Astrocyte of the cerebellum (primary cell): Measurements from ENCODE around the gene KDELR3.

Experiments used
- DNase-seq: peaks from one replicate; pipeline ENCODE4 v3.0.0-alpha.2; 2011; ENCODE audit warnings: low read depth
- H3K4me3 ChIP-seq: 2 replicates; pipeline ENCODE4 v1.5.1; 2011; ENCODE audit warnings: mild to moderate bottlenecking, low read depth, low read length, moderate library complexity
- CTCF ChIP-seq: IDR thresholded peaks from 2 replicates; pipeline ENCODE4 v1.5.1; 2012; ENCODE audit warnings: low read length, low read depth, moderate library complexity, mild to moderate bottlenecking; ENCODE audit errors: missing control alignments
- in situ Hi-C: cut with HindIII; loops from 2 replicates; pipeline ENCODE4 v1.10.0; 2017; ENCODE audit warnings: low sequenced_read_pairs

KDELR3 gene

GRCh38 chr22:38444783-38445182 is 23.1 kb upstream of the KDELR3 start:
- TF ChIP-seq CTCF: no peak
- in situ Hi-C loops: no loop called here
- no peak for DNase-seq
- no peak overlapping the region for H3K4me3 ChIP-seq

GRCh38 chr22:38446018-38446601 is 21.8 kb upstream of the KDELR3 start:
- DNase-seq: no peak
- in situ Hi-C loops: no loop called here
- no peak overlapping the region for H3K4me3 ChIP-seq
- no peak for TF ChIP-seq CTCF

- DNase-seq: no peak
- no peak overlapping the region for H3K4me3 ChIP-seq
- no peak for TF ChIP-seq CTCF
- in situ Hi-C loops: no loop called here
Measured at GRCh38 chr22:38448945-38449745, 18.8 kb upstream of the KDELR3 start.

- DNase-seq: no peak
- in situ Hi-C loops: no loop called here
- TF ChIP-seq CTCF: no peak
- H3K4me3 ChIP-seq: no peak overlapping the region
Measured at GRCh38 chr22:38449776-38450175, 18.1 kb upstream of the KDELR3 start.

GRCh38 chr22:38450234-38450797 is 17.6 kb upstream of the KDELR3 start:
- in situ Hi-C loops: no loop called here
- no peak for DNase-seq
- TF ChIP-seq CTCF: no peak

GRCh38 chr22:38451404-38451803 is 16.5 kb upstream of the KDELR3 start:
- no peak for DNase-seq
- TF ChIP-seq CTCF: no peak
- in situ Hi-C loops: no loop called here
- no peak overlapping the region for H3K4me3 ChIP-seq

More at GRCh38 chr22:38450234-38450797, 17.6 kb upstream of the KDELR3 start:
- no peak overlapping the region for H3K4me3 ChIP-seq
